Measurements from ENCODE around the gene MAN2B2.
A peak's percentile ranks its signal among the peaks of the same experiment; 100 is the strongest.
"Not testable (repeated sequence)": the region's sequence is repeated elsewhere in the genome, so short reads cannot be mapped to it uniquely, and the experiment has no call there.

The MAN2B2 gene

DNA sequence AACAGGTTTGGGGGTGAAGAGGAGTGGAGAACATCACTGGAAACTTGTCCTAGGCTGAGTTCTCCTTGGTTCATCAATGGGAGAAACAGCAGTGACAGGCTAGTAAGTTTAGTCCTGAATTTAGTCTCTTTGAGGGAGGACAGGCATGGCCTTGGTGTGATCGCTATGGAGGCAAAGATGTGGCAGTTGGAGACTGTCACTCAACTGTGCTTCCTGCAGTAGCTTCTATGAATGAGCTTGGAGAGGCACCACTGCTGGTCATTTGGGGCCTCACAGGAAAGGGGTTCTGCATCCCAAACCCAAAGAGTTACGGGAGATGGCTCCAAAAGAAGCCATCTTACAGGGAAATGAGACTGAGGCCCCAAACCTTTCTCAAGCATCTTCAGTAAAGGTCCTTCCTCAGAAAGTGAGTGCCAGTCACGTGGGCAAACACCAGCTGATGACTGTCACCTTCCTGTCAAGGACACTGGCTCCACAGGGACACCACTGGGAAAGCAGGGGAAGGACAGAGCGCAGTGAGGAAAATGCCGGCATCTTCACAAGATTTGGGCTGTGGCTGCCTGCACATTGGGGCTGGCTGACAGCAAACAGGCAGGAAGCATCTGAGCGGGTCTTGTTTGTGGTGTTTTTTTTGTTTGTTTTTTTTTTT is 72.7 kb downstream of the MAN2B2 start:
- H3K27ac ChIP-seq = no peak overlapping the region
- no peaks in the 10 kb centered on the region for H3K27me3 ChIP-seq (ENCODE audit: insufficient read depth, low read depth, severe bottlenecking)
- TF ChIP-seq, protein P1, sequence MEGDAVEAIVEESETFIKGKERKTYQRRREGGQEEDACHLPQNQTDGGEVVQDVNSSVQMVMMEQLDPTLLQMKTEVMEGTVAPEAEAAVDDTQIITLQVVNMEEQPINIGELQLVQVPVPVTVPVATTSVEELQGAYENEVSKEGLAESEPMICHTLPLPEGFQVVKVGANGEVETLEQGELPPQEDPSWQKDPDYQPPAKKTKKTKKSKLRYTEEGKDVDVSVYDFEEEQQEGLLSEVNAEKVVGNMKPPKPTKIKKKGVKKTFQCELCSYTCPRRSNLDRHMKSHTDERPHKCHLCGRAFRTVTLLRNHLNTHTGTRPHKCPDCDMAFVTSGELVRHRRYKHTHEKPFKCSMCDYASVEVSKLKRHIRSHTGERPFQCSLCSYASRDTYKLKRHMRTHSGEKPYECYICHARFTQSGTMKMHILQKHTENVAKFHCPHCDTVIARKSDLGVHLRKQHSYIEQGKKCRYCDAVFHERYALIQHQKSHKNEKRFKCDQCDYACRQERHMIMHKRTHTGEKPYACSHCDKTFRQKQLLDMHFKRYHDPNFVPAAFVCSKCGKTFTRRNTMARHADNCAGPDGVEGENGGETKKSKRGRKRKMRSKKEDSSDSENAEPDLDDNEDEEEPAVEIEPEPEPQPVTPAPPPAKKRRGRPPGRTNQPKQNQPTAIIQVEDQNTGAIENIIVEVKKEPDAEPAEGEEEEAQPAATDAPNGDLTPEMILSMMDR (IDR thresholded peaks at IDR 0.05; ENCODE audit: low read depth, low read length) = 0 out of 2 replicates have a peak, but pooled peaks have one; percentile 8
- no peaks in the 10 kb centered on the region for H3K9me3 ChIP-seq (ENCODE audit: severe bottlenecking)
- no peak for DNase-seq
- H3K4me3 ChIP-seq (ENCODE audit: low read depth, low read length) = no peak overlapping the region
- H3K36me3 ChIP-seq = peaks cover 9% of the 10 kb centered on the region

GRCh38 chr4:6649216-6649615 is 74.2 kb downstream of the MAN2B2 start:
- TF ChIP-seq, protein P1 (IDR thresholded peaks at IDR 0.05; ENCODE audit: low read depth, low read length) = no peak
- no peak overlapping the region for H3K4me3 ChIP-seq (ENCODE audit: low read depth, low read length)

GRCh38 chr4:6654211-6654610 is 79.2 kb downstream of the MAN2B2 start:
- not testable (repeated sequence) for H3K4me3 ChIP-seq (ENCODE audit: low read depth, low read length); H3K27me3 ChIP-seq (ENCODE audit: insufficient read depth, low read depth, severe bottlenecking)

More at GRCh38 chr4:6649216-6649615, 74.2 kb downstream of the MAN2B2 start:
- no peak overlapping the region for H3K27ac ChIP-seq
- H3K36me3 ChIP-seq = no peaks in the 10 kb centered on the region
- DNase-seq = no peak
- H3K9me3 ChIP-seq (ENCODE audit: severe bottlenecking) = no peaks in the 10 kb centered on the region
- H3K27me3 ChIP-seq (ENCODE audit: insufficient read depth, low read depth, severe bottlenecking) = no peaks in the 10 kb centered on the region

GRCh38 chr4:6655291-6655690 is 80.3 kb downstream of the MAN2B2 start:
- not testable (repeated sequence) for H3K36me3 ChIP-seq; H3K27me3 ChIP-seq (ENCODE audit: insufficient read depth, low read depth, severe bottlenecking); H3K4me3 ChIP-seq (ENCODE audit: low read depth, low read length)

More at GRCh38 chr4:6654211-6654610, 79.2 kb downstream of the MAN2B2 start:
- not testable (repeated sequence) for H3K9me3 ChIP-seq (ENCODE audit: severe bottlenecking); DNase-seq; H3K36me3 ChIP-seq; H3K27ac ChIP-seq

DNA sequence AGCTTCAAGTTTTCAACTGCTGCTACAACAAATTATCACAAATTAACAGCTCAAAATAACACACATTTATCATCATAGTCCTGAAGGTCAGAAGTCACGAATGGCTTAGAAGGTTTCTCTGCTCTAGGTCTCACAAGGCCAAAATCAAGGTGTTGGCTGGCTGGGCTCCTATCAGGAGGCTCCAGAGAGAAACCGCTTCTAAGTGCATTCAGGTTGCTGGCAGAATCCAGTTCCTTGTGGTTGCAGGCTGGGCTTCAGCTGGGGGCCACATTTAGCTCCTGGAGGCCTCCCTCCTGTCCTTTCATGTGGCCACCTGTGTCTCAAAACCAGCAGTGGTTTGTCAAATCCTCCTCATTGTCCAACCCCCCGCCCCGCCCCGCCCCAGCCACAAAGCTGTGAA is 80.9 kb downstream of the MAN2B2 start:
- no peak for DNase-seq
- H3K27ac ChIP-seq = no peak overlapping the region
- H3K9me3 ChIP-seq (ENCODE audit: severe bottlenecking) = no peaks in the 10 kb centered on the region
- H3K4me3 ChIP-seq (ENCODE audit: low read depth, low read length) = no peak overlapping the region
- no peaks in the 10 kb centered on the region for H3K36me3 ChIP-seq
- TF ChIP-seq, protein P1 (IDR thresholded peaks at IDR 0.05; ENCODE audit: low read depth, low read length) = no peak
- H3K27me3 ChIP-seq (ENCODE audit: insufficient read depth, low read depth, severe bottlenecking) = no peaks in the 10 kb centered on the region

More at GRCh38 chr4:6655291-6655690, 80.3 kb downstream of the MAN2B2 start:
- not testable (repeated sequence) for H3K27ac ChIP-seq; DNase-seq; H3K9me3 ChIP-seq (ENCODE audit: severe bottlenecking)

DNA sequence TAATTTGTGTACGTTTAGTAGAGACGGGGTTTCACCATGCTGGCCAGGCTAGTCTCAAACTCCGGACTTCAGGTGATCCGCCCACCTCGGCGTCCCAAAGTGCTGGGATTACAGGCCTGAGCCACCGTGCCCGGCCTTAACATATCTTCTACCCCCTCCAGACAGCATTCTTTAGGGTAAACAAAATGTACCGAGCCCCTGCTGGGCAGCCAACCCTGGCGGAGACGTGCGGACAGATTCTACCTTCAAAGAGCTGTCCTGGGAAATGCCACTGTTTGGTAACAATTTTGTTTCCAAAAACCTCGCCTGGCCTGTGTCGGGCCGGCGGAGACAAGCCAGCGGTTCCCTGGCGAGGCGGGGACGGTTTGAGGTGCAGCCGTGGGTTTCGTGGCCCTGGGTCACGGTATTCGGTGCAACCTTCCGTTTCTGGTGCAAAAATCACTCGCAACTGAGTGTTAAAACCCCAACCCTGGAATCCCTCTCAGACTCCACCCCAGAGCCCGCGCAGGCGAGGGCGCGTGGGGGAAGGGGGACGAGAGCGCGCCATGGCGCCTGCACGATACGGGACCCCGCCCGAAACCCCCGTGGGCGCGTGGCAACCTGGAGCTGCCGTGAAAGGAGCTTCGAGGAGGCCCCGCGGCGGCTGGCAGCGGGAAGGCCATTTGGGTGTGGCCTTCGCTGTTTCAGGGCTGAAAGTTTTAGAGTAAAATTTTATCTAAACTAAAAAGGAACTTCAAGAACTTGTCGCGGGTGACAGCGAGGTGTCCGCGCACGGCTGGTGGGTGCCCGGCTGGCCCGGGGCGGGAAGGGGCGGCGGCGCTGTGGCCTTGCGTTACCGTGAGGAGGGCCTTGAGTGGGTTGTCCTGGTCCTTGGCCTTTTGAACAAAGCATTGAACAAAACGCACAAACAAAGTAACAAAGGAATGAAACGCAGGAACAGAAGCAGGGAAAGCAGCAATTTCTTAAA is 82.5 kb downstream of the MAN2B2 start:
- no peaks in the 10 kb centered on the region for H3K9me3 ChIP-seq (ENCODE audit: severe bottlenecking)
- H3K27me3 ChIP-seq (ENCODE audit: insufficient read depth, low read depth, severe bottlenecking) = no peaks in the 10 kb centered on the region
- no peak overlapping the region for H3K4me3 ChIP-seq (ENCODE audit: low read depth, low read length)
- TF ChIP-seq, protein P1 (IDR thresholded peaks at IDR 0.05; ENCODE audit: low read depth, low read length) = no peak
- no peaks in the 10 kb centered on the region for H3K36me3 ChIP-seq
- DNase-seq = no peak
- no peak overlapping the region for H3K27ac ChIP-seq

All from WERI-Rb-1 (cell line).